K562 (cell line): ENCODE data around the gene OR52W1. TPM values are rescaled to one million over a fixed set of nuclear protein-coding genes. Genes with fewer than 3 reads are reported as not detected.

Experiments
- CHCHD3 ChIP-seq: fragments of 250-450 bp; sonication (Bioruptor Pico); IDR thresholded peaks from 2 replicates; pipeline ENCODE4 v2.1.2; 2022; ENCODE audit warnings: mild to moderate bottlenecking
- RBBP5 ChIP-seq: fragments of 200-600 bp; sonication (generic); IDR thresholded peaks from 2 replicates; pipeline ENCODE4 v1.6.1; 2012; ENCODE audit warnings: borderline replicate concordance, mild to moderate bottlenecking, low read length, control low read depth, inconsistent platforms; ENCODE audit not compliant: insufficient read depth, poor library complexity, severe bottlenecking
- ZBTB17 ChIP-seq: fragments of 450-650 bp; formaldehyde crosslinking; IDR thresholded peaks from 2 replicates; pipeline ENCODE4 v1.4.0; 2020; ENCODE audit warnings: mild to moderate bottlenecking
- polyA plus RNA-seq, 8 experiments: library from polyadenylated mRNA; depleted of rRNA in 4 of 8; stranded (reverse) in 5 of 8; unstranded in 3 of 8; fragments of >200 nt; fragmentation: Nextera tagmentation in 2 of 8; fragmentation: Illumina TruSeq in 1 of 8; extraction: Ambion mirVana in 2 of 8; extraction: Trizol in 1 of 8; gene quantifications; 2 replicates each; pipeline versions ENCODE4 v1.2.1 to v1.2.3, GENCODE V29; 2011 to 2014; ENCODE audit warnings: inconsistent platforms in 1 of 8, missing spikeins in 1 of 8
- total RNA-seq, 7 experiments: library from RNA; depleted of rRNA in 6 of 7; stranded (reverse); fragments of >200 nt in 6 of 7; fragmentation: Illumina TruSeq in 2 of 7; extraction: Trizol in 2 of 7; gene quantifications; 2 replicates each; pipeline versions ENCODE4 v1.2.1 to v1.2.3, GENCODE V29; 2011 to 2021; ENCODE audit warnings: low replicate concordance in 1 of 7
- TF ChIP-seq, protein P1 (sequence below): fragments of 450-650 bp; IDR thresholded peaks from 2 replicates; pipeline ENCODE4 v1.6.1; 2016; ENCODE audit warnings: mild to moderate bottlenecking, moderate library complexity
- TF ChIP-seq, protein P2 (sequence below), 2 experiments: fragments of 450-650 bp; IDR thresholded peaks; 2 replicates each; pipeline ENCODE4 v1.6.1; 2016

Gene OR52W1
- total and polyA plus RNA-seq, 9 of the 15 experiments (the other 6 are each of a cell fraction or from before 2014, with no cell fraction given) = not detected

DNA sequence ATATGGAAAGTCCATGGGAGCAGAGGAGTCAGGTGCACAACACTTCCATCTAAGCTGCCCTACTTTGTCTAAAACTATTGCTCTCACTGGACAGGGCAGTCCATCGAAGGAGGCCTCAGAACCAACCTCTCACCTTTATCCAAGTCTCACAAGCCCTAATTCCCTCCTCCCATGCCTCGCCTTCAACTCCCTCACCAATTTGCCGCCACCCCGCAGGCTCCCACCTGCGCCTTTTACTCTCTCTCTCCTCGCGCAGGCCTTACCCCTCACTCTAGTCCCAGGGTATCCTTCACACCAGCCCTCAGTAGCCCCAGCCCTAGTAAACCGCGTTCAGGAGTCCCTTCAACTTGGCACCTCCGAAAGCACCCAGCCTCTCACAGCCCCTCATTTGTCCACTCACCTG, 35.0 kb downstream of the OR52W1 start (continued):
- TF ChIP-seq, protein P1, sequence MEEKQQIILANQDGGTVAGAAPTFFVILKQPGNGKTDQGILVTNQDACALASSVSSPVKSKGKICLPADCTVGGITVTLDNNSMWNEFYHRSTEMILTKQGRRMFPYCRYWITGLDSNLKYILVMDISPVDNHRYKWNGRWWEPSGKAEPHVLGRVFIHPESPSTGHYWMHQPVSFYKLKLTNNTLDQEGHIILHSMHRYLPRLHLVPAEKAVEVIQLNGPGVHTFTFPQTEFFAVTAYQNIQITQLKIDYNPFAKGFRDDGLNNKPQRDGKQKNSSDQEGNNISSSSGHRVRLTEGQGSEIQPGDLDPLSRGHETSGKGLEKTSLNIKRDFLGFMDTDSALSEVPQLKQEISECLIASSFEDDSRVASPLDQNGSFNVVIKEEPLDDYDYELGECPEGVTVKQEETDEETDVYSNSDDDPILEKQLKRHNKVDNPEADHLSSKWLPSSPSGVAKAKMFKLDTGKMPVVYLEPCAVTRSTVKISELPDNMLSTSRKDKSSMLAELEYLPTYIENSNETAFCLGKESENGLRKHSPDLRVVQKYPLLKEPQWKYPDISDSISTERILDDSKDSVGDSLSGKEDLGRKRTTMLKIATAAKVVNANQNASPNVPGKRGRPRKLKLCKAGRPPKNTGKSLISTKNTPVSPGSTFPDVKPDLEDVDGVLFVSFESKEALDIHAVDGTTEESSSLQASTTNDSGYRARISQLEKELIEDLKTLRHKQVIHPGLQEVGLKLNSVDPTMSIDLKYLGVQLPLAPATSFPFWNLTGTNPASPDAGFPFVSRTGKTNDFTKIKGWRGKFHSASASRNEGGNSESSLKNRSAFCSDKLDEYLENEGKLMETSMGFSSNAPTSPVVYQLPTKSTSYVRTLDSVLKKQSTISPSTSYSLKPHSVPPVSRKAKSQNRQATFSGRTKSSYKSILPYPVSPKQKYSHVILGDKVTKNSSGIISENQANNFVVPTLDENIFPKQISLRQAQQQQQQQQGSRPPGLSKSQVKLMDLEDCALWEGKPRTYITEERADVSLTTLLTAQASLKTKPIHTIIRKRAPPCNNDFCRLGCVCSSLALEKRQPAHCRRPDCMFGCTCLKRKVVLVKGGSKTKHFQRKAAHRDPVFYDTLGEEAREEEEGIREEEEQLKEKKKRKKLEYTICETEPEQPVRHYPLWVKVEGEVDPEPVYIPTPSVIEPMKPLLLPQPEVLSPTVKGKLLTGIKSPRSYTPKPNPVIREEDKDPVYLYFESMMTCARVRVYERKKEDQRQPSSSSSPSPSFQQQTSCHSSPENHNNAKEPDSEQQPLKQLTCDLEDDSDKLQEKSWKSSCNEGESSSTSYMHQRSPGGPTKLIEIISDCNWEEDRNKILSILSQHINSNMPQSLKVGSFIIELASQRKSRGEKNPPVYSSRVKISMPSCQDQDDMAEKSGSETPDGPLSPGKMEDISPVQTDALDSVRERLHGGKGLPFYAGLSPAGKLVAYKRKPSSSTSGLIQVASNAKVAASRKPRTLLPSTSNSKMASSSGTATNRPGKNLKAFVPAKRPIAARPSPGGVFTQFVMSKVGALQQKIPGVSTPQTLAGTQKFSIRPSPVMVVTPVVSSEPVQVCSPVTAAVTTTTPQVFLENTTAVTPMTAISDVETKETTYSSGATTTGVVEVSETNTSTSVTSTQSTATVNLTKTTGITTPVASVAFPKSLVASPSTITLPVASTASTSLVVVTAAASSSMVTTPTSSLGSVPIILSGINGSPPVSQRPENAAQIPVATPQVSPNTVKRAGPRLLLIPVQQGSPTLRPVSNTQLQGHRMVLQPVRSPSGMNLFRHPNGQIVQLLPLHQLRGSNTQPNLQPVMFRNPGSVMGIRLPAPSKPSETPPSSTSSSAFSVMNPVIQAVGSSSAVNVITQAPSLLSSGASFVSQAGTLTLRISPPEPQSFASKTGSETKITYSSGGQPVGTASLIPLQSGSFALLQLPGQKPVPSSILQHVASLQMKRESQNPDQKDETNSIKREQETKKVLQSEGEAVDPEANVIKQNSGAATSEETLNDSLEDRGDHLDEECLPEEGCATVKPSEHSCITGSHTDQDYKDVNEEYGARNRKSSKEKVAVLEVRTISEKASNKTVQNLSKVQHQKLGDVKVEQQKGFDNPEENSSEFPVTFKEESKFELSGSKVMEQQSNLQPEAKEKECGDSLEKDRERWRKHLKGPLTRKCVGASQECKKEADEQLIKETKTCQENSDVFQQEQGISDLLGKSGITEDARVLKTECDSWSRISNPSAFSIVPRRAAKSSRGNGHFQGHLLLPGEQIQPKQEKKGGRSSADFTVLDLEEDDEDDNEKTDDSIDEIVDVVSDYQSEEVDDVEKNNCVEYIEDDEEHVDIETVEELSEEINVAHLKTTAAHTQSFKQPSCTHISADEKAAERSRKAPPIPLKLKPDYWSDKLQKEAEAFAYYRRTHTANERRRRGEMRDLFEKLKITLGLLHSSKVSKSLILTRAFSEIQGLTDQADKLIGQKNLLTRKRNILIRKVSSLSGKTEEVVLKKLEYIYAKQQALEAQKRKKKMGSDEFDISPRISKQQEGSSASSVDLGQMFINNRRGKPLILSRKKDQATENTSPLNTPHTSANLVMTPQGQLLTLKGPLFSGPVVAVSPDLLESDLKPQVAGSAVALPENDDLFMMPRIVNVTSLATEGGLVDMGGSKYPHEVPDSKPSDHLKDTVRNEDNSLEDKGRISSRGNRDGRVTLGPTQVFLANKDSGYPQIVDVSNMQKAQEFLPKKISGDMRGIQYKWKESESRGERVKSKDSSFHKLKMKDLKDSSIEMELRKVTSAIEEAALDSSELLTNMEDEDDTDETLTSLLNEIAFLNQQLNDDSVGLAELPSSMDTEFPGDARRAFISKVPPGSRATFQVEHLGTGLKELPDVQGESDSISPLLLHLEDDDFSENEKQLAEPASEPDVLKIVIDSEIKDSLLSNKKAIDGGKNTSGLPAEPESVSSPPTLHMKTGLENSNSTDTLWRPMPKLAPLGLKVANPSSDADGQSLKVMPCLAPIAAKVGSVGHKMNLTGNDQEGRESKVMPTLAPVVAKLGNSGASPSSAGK = peak; percentile 54; the same call in 1 of the 2 replicates
- TF ChIP-seq RBBP5 (no peak), ZBTB17 (CRISPR knock-in tag) (0 out of 2 replicates have a peak, but pooled peaks have one; percentile 31), CHCHD3 (0 out of 2 replicates have a peak, but pooled peaks have one; percentile 30)
- TF ChIP-seq, protein P2, sequence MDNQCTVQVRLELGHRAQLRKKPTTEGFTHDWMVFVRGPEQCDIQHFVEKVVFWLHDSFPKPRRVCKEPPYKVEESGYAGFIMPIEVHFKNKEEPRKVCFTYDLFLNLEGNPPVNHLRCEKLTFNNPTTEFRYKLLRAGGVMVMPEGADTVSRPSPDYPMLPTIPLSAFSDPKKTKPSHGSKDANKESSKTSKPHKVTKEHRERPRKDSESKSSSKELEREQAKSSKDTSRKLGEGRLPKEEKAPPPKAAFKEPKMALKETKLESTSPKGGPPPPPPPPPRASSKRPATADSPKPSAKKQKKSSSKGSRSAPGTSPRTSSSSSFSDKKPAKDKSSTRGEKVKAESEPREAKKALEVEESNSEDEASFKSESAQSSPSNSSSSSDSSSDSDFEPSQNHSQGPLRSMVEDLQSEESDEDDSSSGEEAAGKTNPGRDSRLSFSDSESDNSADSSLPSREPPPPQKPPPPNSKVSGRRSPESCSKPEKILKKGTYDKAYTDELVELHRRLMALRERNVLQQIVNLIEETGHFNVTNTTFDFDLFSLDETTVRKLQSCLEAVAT (IDR thresholded peaks at IDR 0.05) = 0 out of 4 replicates have a peak, but pooled peaks of 1 of the 2 experiments have one; percentile 35
